GM23248 (cell line): ENCODE data around the gene C1orf167. TPM values are rescaled to one million over a fixed set of nuclear protein-coding genes. Genes with fewer than 3 reads are reported as not detected.

Source experiments
- DNase-seq: peaks from one replicate; pipeline ENCODE4 v3.0.0-alpha.2; 2015
- H2AFZ ChIP-seq: fragments of 200-600 bp; sonication (generic); 2 replicates; pipeline ENCODE4 v1.6.1; 2016; ENCODE audit warnings: antibody characterized with exemption
- H3F3A ChIP-seq: fragments of 200-600 bp; sonication (generic); 2 replicates; pipeline ENCODE4 v1.6.1; 2016; ENCODE audit warnings: mild to moderate bottlenecking, antibody characterized with exemption, mixed run types; ENCODE audit not compliant: insufficient read depth
- H3K27ac ChIP-seq: fragments of 200-600 bp; sonication (generic); 2 replicates; pipeline ENCODE4 v1.5.1; 2016; ENCODE audit warnings: mild to moderate bottlenecking
- H3K27me3 ChIP-seq: fragments of 200-600 bp; sonication (generic); replicated peaks from 2 replicates; pipeline ENCODE4 v1.6.1; 2016; ENCODE audit warnings: mild to moderate bottlenecking; ENCODE audit not compliant: insufficient read depth
- H3K36me3 ChIP-seq: fragments of 200-600 bp; sonication (generic); 2 replicates; pipeline ENCODE4 v1.6.1; 2016; ENCODE audit warnings: low read depth, mild to moderate bottlenecking
- H3K4me1 ChIP-seq: fragments of 200-600 bp; sonication (generic); 2 replicates; pipeline ENCODE4 v1.6.1; 2016; ENCODE audit warnings: mild to moderate bottlenecking; ENCODE audit not compliant: insufficient read depth
- H3K4me2 ChIP-seq: fragments of 200-600 bp; sonication (generic); one replicate; pipeline ENCODE4 v1.6.1; 2016; ENCODE audit warnings: mild to moderate bottlenecking; ENCODE audit not compliant: unreplicated experiment
- H3K4me3 ChIP-seq: fragments of 200-600 bp; sonication (generic); 2 replicates; pipeline ENCODE4 v1.5.1; 2016; ENCODE audit warnings: mild to moderate bottlenecking
- H3K79me2 ChIP-seq: fragments of 200-600 bp; sonication (generic); 2 replicates; pipeline ENCODE4 v1.6.1; 2016; ENCODE audit warnings: mild to moderate bottlenecking; ENCODE audit not compliant: insufficient read depth
- H3K9ac ChIP-seq: fragments of 200-600 bp; sonication (generic); 2 replicates; pipeline ENCODE4 v1.6.1; 2016; ENCODE audit warnings: mild to moderate bottlenecking
- H3K9me2 ChIP-seq: fragments of 200-600 bp; sonication (generic); 2 replicates; pipeline ENCODE4 v1.6.1; 2016; ENCODE audit warnings: mixed run types, mild to moderate bottlenecking, moderate library complexity; ENCODE audit not compliant: insufficient read depth
- H3K9me3 ChIP-seq: fragments of 200-600 bp; sonication (generic); one replicate; pipeline ENCODE4 v1.6.1; 2017; ENCODE audit warnings: low read depth
- H4K20me1 ChIP-seq: fragments of 200-600 bp; sonication (generic); 2 replicates; pipeline ENCODE4 v1.6.0; 2016; ENCODE audit not compliant: insufficient read depth
- EZH2 ChIP-seq: fragments of 200-600 bp; sonication (generic); IDR thresholded peaks from 2 replicates; pipeline ENCODE4 v1.6.1; 2018; ENCODE audit warnings: antibody characterized with exemption, mild to moderate bottlenecking; ENCODE audit not compliant: insufficient read depth, poor library complexity, severe bottlenecking
- EZH2phosphoT487 ChIP-seq: fragments of 200-600 bp; sonication (generic); IDR thresholded peaks from 2 replicates; pipeline ENCODE4 v1.6.1; 2018; ENCODE audit warnings: antibody characterized with exemption, moderate library complexity, mild to moderate bottlenecking, low read depth; ENCODE audit not compliant: insufficient read depth
- WGBS, 2 experiments: methylation state at CpG; one replicate each; pipeline ENCODE4 v1.1.6; 2015 to 2017; ENCODE audit warnings: low lambda C conversion rate in 2 of 2, low coverage in 1 of 2; ENCODE audit errors: missing lambda C conversion rate in 2 of 2; 5-methylcytosine and 5-hydroxymethylcytosine counted together
- in situ Hi-C: fragments of 300-500 bp; cut with MboI; formaldehyde crosslinking; loops from 2 replicates; pipeline ENCODE4 v1.15.0; 2020
- polyA plus RNA-seq: library from polyadenylated mRNA; unstranded; fragments of >200 nt; fragmentation: Nextera tagmentation; extraction: Ambion mirVana; gene quantifications from 2 replicates; pipeline ENCODE4 v1.2.1, GENCODE V29; 2016
- total RNA-seq: library from RNA; depleted of rRNA; stranded (reverse); fragments of >200 nt; shearing (Covaris generic); gene quantifications from 2 replicates; pipeline ENCODE4 v1.2.3, GENCODE V29; 2014

The C1orf167 gene
- total and polyA plus RNA-seq, 2 experiments from 2014 or later, result 0.43 TPM; not detected in 1

GRCh38 chr1:11753555-11754208, 8.3 kb upstream of the C1orf167 start:
- TF ChIP-seq EZH2 (no peak), EZH2phosphoT487 (no peak)
- no peaks in the 10 kb centered on the region for H3K9me2 ChIP-seq
- no peak overlapping the region for H3K9ac ChIP-seq
- H3K27ac ChIP-seq, result no peak overlapping the region
- H3K4me1 ChIP-seq, result no peaks in the 10 kb centered on the region
- no peaks in the 10 kb centered on the region for H3K27me3 ChIP-seq
- in situ Hi-C loops, result no loop called here
- H3K4me3 ChIP-seq, result no peak overlapping the region
- H3K9me3 ChIP-seq, result no peaks in the 10 kb centered on the region
- 73 to 76% methylated on average over 7 of the region's 7 CpGs for WGBS, 2 experiments
- no peaks in the 10 kb centered on the region for H3F3A ChIP-seq
- no peaks in the 10 kb centered on the region; the same call in 1 of the 2 replicates for H3K36me3 ChIP-seq
- H3K4me2 ChIP-seq, result no peak overlapping the region
- H3K79me2 ChIP-seq, result no peaks in the 10 kb centered on the region
- no peaks in the 10 kb centered on the region for H4K20me1 ChIP-seq
- H2AFZ ChIP-seq, result no peak overlapping the region
- no peak for DNase-seq

- no peak for TF ChIP-seq EZH2
- no peak for TF ChIP-seq EZH2phosphoT487
- no peak overlapping the region for H2AFZ ChIP-seq
- H3K36me3 ChIP-seq, result no peaks in the 10 kb centered on the region
- in situ Hi-C loops, result no loop called here
- no peaks in the 10 kb centered on the region for H3K79me2 ChIP-seq
- no peaks in the 10 kb centered on the region; the same call in none of the 2 replicates for H3K27me3 ChIP-seq
- no peak overlapping the region for H3K27ac ChIP-seq
- no peak overlapping the region for H3K4me2 ChIP-seq
- WGBS, 2 experiments, result 83 to 89% methylated on average over 1 of the region's 1 CpG
- H3K9me2 ChIP-seq, result no peaks in the 10 kb centered on the region
- H3K4me3 ChIP-seq, result no peak overlapping the region
- no peak overlapping the region for H3K9ac ChIP-seq
- no peaks in the 10 kb centered on the region for H4K20me1 ChIP-seq
- no peak for DNase-seq
- H3K9me3 ChIP-seq, result no peaks in the 10 kb centered on the region
- H3F3A ChIP-seq, result no peaks in the 10 kb centered on the region
- H3K4me1 ChIP-seq, result no peaks in the 10 kb centered on the region
These were observed 4.9 kb upstream of the C1orf167 start for GRCh38 chr1:11757047-11757446.

GRCh38 chr1:11759791-11760190, 2.2 kb upstream of the C1orf167 start:
- Histone ChIP-seq H3K27ac (no peak overlapping the region), H3F3A (no peaks in the 10 kb centered on the region), H3K9ac (no peak overlapping the region), H2AFZ (no peak overlapping the region), H4K20me1 (no peaks in the 10 kb centered on the region), H3K36me3 (no peaks in the 10 kb centered on the region), H3K4me1 (no peaks in the 10 kb centered on the region), H3K79me2 (no peaks in the 10 kb centered on the region), H3K9me3 (no peaks in the 10 kb centered on the region), H3K4me3 (no peak overlapping the region), H3K4me2 (no peak overlapping the region), H3K9me2 (no peaks in the 10 kb centered on the region), H3K27me3 (peaks cover 5% of the 10 kb centered on the region)
- no peak for DNase-seq
- 76 to 84% methylated on average over 4 of the region's 4 CpGs for WGBS, 2 experiments
- in situ Hi-C loops, result no loop called here
- no peak for TF ChIP-seq EZH2phosphoT487
- no peak for TF ChIP-seq EZH2

GRCh38 chr1:11761285-11761684, 708 bp upstream of the C1orf167 start:
- Histone ChIP-seq H3K4me2 (no peak overlapping the region), H3K36me3 (no peaks in the 10 kb centered on the region), H3K4me3 (no peak overlapping the region), H3K27ac (no peak overlapping the region), H3K27me3 (peaks cover 5% of the 10 kb centered on the region), H3K9ac (no peak overlapping the region), H3K9me3 (no peaks in the 10 kb centered on the region), H4K20me1 (no peaks in the 10 kb centered on the region), H3K79me2 (no peaks in the 10 kb centered on the region), H3K9me2 (no peaks in the 10 kb centered on the region), H3K4me1 (no peaks in the 10 kb centered on the region), H2AFZ (no peak overlapping the region), H3F3A (no peaks in the 10 kb centered on the region)
- in situ Hi-C loops, result no loop called here
- TF ChIP-seq EZH2phosphoT487 (no peak), EZH2 (no peak)
- WGBS, 2 experiments, result 66 to 67% methylated on average over 5 to 6 of the region's 6 CpGs
- DNase-seq, result no peak
